GM19372 (cell line): Measurements from ENCODE around the gene LRCH4.

Experiments
- ATAC-seq: cut with Tn5 transposase; IDR thresholded peaks from one replicate; pipeline ENCODE4 v1.9.1; 2021; ENCODE audit warnings: mild to moderate bottlenecking, low read depth, moderate library complexity; ENCODE audit not compliant: unreplicated experiment

Gene LRCH4

GRCh38 chr7:100585511-100586265 lies at the start of gene LRCH4:
Gene LRCH4 (minus strand): TSS chr7:100586129. CDS start chr7:100586100, 29 bp downstream.
- peak; percentile 21 for ATAC-seq

- ATAC-seq: no peak
These were observed 47.2 kb upstream of the LRCH4 start for GRCh38 chr7:100632951-100633717.

- ATAC-seq: no peak
These were observed 44.1 kb upstream of the LRCH4 start for GRCh38 chr7:100630066-100630465.

GRCh38 chr7:100629117-100629716 lies 43.3 kb upstream of the LRCH4 start:
- ATAC-seq: no peak

GRCh38 chr7:100627238-100627549 lies 41.3 kb upstream of the LRCH4 start:
- no peak for ATAC-seq

- peak; percentile 81 for ATAC-seq
These were observed 40.8 kb upstream of the LRCH4 start for GRCh38 chr7:100626530-100627237.

GRCh38 chr7:100626055-100626454 lies 40.1 kb upstream of the LRCH4 start:
- no peak for ATAC-seq

- no peak for ATAC-seq
These were observed 38.3 kb upstream of the LRCH4 start for GRCh38 chr7:100623951-100624824.

- no peak for ATAC-seq
These were observed 35.6 kb upstream of the LRCH4 start for GRCh38 chr7:100621554-100621953.

GRCh38 chr7:100620804-100621203 lies 34.9 kb upstream of the LRCH4 start:
- no peak for ATAC-seq

- ATAC-seq: no peak
These were observed 34.3 kb upstream of the LRCH4 start for GRCh38 chr7:100620239-100620638.

- ATAC-seq: no peak
These were observed 28.5 kb upstream of the LRCH4 start for GRCh38 chr7:100614308-100614861.

GRCh38 chr7:100613412-100614175 lies 27.7 kb upstream of the LRCH4 start:
- no peak for ATAC-seq

- no peak for ATAC-seq
These were observed 26.9 kb upstream of the LRCH4 start for GRCh38 chr7:100612730-100613390.

GRCh38 chr7:100611983-100612729 lies 26.2 kb upstream of the LRCH4 start, which contains the start of gene MOSPD3:
Gene MOSPD3 (plus strand): TSS chr7:100612540. CDS start chr7:100612792, 252 bp downstream.
- ATAC-seq: peak; percentile 92

- ATAC-seq: no peak
These were observed 24.0 kb upstream of the LRCH4 start for GRCh38 chr7:100609958-100610357.

- ATAC-seq: no peak
These were observed 21.2 kb upstream of the LRCH4 start for GRCh38 chr7:100607111-100607510.

GRCh38 chr7:100606313-100606712 lies 20.4 kb upstream of the LRCH4 start:
- ATAC-seq: no peak
